Sigmoid colon (tissue), 7 donors: ENCODE data around the gene DPP3. TPM values are rescaled to one million over a fixed set of nuclear protein-coding genes. Genes with fewer than 3 reads are reported as not detected.

Experiments used
- DNase-seq: peaks from one replicate; pipeline ENCODE4 v3.0.0-alpha.2; 2019
- H3K27ac ChIP-seq, 4 donors: fragments of 200-600 bp; sonication (generic); one replicate each; pipeline ENCODE4 v1.5.1; 2016 to 2019; ENCODE audit warnings: mild to moderate bottlenecking in 1 of 4
- H3K27me3 ChIP-seq, 3 donors: fragments of 200-600 bp; sonication (generic); one replicate each; pipeline ENCODE4 v1.5.1; 2019; ENCODE audit warnings: mild to moderate bottlenecking in 1 of 3
- H3K36me3 ChIP-seq, 4 donors: fragments of 200-600 bp; sonication (generic); one replicate each; pipeline ENCODE4 v1.5.1; 2016 to 2019
- H3K4me1 ChIP-seq, 4 donors: fragments of 200-600 bp; sonication (generic); one replicate each; pipeline ENCODE4 v1.5.1; 2017 to 2019
- H3K4me3 ChIP-seq, 4 donors: fragments of 200-600 bp; sonication (generic); one replicate each; pipeline ENCODE4 v1.5.1; 2017 to 2019; ENCODE audit warnings: mild to moderate bottlenecking in 2 of 4, moderate library complexity in 1 of 4
- H3K9me3 ChIP-seq, 4 donors: fragments of 200-600 bp in 3 of 4; sonication (generic) in 3 of 4; one replicate each; pipeline versions ENCODE4 v1.5.1 to v1.6.1; 2013 to 2019
- EP300 ChIP-seq, 4 donors: sonication (generic); formaldehyde crosslinking; IDR thresholded peaks; one replicate each; pipeline ENCODE4 v1.6.1; 2017; ENCODE audit warnings: antibody characterized with exemption in 4 of 4
- POLR2A ChIP-seq, 2 donors: fragments of 450-650 bp; IDR thresholded peaks; one replicate each; pipeline ENCODE4 v1.6.1; 2016; ENCODE audit warnings: antibody characterized with exemption in 2 of 2, mild to moderate bottlenecking in 2 of 2, moderate library complexity in 2 of 2
- POLR2AphosphoS5 ChIP-seq, 4 donors: sonication (generic); formaldehyde crosslinking; IDR thresholded peaks; one replicate each; pipeline ENCODE4 v1.6.1; 2017; ENCODE audit warnings: antibody characterized with exemption in 4 of 4
- WGBS, 2 donors: extraction: QIAGEN DNeasy Blood & Tissue Kit; methylation state at CpG; one replicate each; pipeline ENCODE4 v1.1.7; 2013; 5-methylcytosine and 5-hydroxymethylcytosine counted together
- intact Hi-C: fragments of 100-400 bp; cut with DNase I; formaldehyde crosslinking; loops from one replicate; pipeline ENCODE4 v1.15.1; 2023
- polyA plus RNA-seq, 3 donors: library from polyadenylated mRNA; stranded (reverse); fragments of 200-250 nt; gene quantifications; one replicate each; pipeline ENCODE4 v1.2.3, GENCODE V29; 2013
- total RNA-seq, 4 donors: library from RNA; depleted of rRNA; stranded (reverse); fragments of >200 nt; gene quantifications; one replicate each; pipeline ENCODE4 v1.1.0, GENCODE V29; 2016
- TF ChIP-seq, protein P1 (sequence below), 4 experiments: fragments of 450-650 bp in 3 of 4; fragments of 200-600 bp in 1 of 4; IDR thresholded peaks; one replicate each; pipeline ENCODE4 v1.5.1; 2016 to 2019; ENCODE audit warnings: antibody characterized with exemption in 4 of 4, mild to moderate bottlenecking in 3 of 4, moderate library complexity in 2 of 4
- donor health status: healthy with polysubstance abuse.
- donor health status: Bipolar disorder and iron deficiency.
- donor health status: healthy.

DPP3 gene
- total and polyA plus RNA-seq, 7 donors = 5.1 to 86.5 (median 15.5) TPM

DNA sequence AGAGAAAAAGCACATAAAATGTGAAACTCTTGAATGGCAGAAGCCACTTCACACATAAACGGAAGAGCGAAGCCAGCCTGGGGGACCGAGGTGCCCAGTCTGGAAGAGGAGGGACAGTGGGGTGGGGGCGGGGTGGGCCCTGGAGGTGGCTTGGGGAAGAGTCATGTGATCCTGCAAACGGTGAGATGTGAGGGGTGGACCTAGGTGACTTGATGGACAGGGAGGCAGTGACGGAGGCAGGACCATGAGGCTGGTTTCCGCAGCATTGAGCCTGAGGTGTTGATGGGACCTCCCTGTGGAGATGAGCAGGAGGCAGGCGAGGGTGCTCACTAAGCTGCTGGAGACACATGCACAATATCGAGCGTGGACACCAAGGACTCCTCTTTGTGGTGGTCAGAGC lies 48.8 kb downstream of the DPP3 start:
- H3K36me3 ChIP-seq = peaks cover 0 to 64% (median 25%) of the 10 kb centered on the region in 4 donors
- H3K27me3 ChIP-seq = no peaks in the 10 kb centered on the region
- 85 to 87% methylated on average over 10 of the region's 10 CpGs for WGBS, 2 donors

DNA sequence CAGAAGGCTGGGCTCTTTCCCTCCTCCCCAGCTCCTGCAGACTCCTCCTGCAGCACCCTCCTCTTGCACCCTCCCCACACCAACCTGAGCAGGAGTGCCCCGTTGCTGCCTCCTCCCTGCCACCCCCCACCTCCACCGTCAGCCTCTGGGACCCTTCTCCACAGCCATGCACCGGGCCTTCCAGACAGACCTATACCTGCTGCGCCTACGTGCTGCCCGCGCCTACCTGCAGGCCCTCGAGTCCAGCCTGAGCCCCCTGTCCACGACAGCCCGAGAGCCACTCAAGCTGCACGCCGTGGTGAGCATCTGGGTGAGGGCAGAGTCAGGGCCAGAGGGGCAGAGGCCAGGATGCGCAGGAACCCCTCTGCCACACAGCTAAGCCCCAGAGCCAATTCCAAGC lies 49.4 kb downstream of the DPP3 start:
- intact Hi-C loops = no loop called here
- TF ChIP-seq POLR2AphosphoS5 (IDR thresholded peaks at IDR 0.05) (no peak), POLR2A (IDR thresholded peaks at IDR 0.05) (no peak), EP300 (IDR thresholded peaks at IDR 0.05) (no peak)
- TF ChIP-seq, protein P1, sequence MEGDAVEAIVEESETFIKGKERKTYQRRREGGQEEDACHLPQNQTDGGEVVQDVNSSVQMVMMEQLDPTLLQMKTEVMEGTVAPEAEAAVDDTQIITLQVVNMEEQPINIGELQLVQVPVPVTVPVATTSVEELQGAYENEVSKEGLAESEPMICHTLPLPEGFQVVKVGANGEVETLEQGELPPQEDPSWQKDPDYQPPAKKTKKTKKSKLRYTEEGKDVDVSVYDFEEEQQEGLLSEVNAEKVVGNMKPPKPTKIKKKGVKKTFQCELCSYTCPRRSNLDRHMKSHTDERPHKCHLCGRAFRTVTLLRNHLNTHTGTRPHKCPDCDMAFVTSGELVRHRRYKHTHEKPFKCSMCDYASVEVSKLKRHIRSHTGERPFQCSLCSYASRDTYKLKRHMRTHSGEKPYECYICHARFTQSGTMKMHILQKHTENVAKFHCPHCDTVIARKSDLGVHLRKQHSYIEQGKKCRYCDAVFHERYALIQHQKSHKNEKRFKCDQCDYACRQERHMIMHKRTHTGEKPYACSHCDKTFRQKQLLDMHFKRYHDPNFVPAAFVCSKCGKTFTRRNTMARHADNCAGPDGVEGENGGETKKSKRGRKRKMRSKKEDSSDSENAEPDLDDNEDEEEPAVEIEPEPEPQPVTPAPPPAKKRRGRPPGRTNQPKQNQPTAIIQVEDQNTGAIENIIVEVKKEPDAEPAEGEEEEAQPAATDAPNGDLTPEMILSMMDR (IDR thresholded peaks at IDR 0.05) = no peak

More for the DNA sequence above, 48.8 kb downstream of the DPP3 start:
- Histone ChIP-seq H3K4me1 (no peaks in the 10 kb centered on the region), H3K9me3 (no peaks in the 10 kb centered on the region), H3K27ac (no peak overlapping the region), H3K4me3 (no peak overlapping the region)
- TF ChIP-seq POLR2A (IDR thresholded peaks at IDR 0.05) = no peak
- TF ChIP-seq, protein P1 (IDR thresholded peaks at IDR 0.05) = no peak
- no peak for TF ChIP-seq POLR2AphosphoS5 (IDR thresholded peaks at IDR 0.05)
- TF ChIP-seq EP300 (IDR thresholded peaks at IDR 0.05) = no peak
- intact Hi-C loops = no loop called here
- no peak for DNase-seq

GRCh38 chr11:66530927-66531709 lies 50.9 kb downstream of the DPP3 start:
- no peak for DNase-seq
- intact Hi-C loops = no loop called here
- Histone ChIP-seq H3K4me1 (no peaks in the 10 kb centered on the region), H3K36me3 (peaks cover 4 to 75% (median 27%) of the 10 kb centered on the region in 4 donors), H3K27me3 (no peaks in the 10 kb centered on the region), H3K27ac (no peak overlapping the region), H3K9me3 (no peaks in the 10 kb centered on the region), H3K4me3 (no peak overlapping the region)
- WGBS, 2 donors = 89 to 93% methylated on average over 10 of the region's 10 CpGs
- TF ChIP-seq, protein P1 (IDR thresholded peaks at IDR 0.05) = no peak
- no peak for TF ChIP-seq POLR2AphosphoS5 (IDR thresholded peaks at IDR 0.05)
- no peak for TF ChIP-seq POLR2A (IDR thresholded peaks at IDR 0.05)
- TF ChIP-seq EP300 (IDR thresholded peaks at IDR 0.05) = no peak

More for the DNA sequence above, 49.4 kb downstream of the DPP3 start:
- Histone ChIP-seq H3K27me3 (no peaks in the 10 kb centered on the region), H3K4me3 (no peak overlapping the region), H3K9me3 (no peaks in the 10 kb centered on the region), H3K4me1 (no peaks in the 10 kb centered on the region), H3K27ac (no peak overlapping the region), H3K36me3 (peaks cover 0 to 63% (median 25%) of the 10 kb centered on the region in 4 donors)
- 88 to 94% methylated on average over 13 of the region's 13 CpGs for WGBS, 2 donors
- no peak for DNase-seq

- no peak for TF ChIP-seq EP300 (IDR thresholded peaks at IDR 0.05)
- no peak for TF ChIP-seq POLR2A (IDR thresholded peaks at IDR 0.05)
- TF ChIP-seq, protein P1 (IDR thresholded peaks at IDR 0.05) = no peak
- no peak for TF ChIP-seq POLR2AphosphoS5 (IDR thresholded peaks at IDR 0.05)
- no peaks in the 10 kb centered on the region for H3K4me1 ChIP-seq
- no peak for DNase-seq
- no peak overlapping the region for H3K27ac ChIP-seq
- 96% methylated on average over 11 of the region's 11 CpGs for WGBS, 2 donors
- H3K9me3 ChIP-seq = no peaks in the 10 kb centered on the region
- intact Hi-C loops = no loop called here
- no peak overlapping the region for H3K4me3 ChIP-seq
- no peaks in the 10 kb centered on the region for H3K27me3 ChIP-seq
- H3K36me3 ChIP-seq = peaks cover 4 to 75% (median 24%) of the 10 kb centered on the region in 4 donors
Observed at GRCh38 chr11:66531841-66532240, 51.6 kb downstream of the DPP3 start.
